HEK293 (cell line): ENCODE measurements around the gene PKNOX2.

ENCODE experiments used
- CTCF ChIA-PET: fragments of 350-600 bp; formaldehyde crosslinking; extraction: SDS; loops from one replicate; lab custom pipeline; 2021; ENCODE audit warnings: antibody characterized with exemption; lab: Yijun Ruan, JAX
- POLR2A ChIA-PET: fragments of 300-600 bp; formaldehyde crosslinking; extraction: SDS; loops from one replicate; lab custom pipeline; 2020; ENCODE audit warnings: antibody characterized with exemption, inconsistent platforms; lab: Yijun Ruan, JAX
- H3K27ac ChIP-seq: fragments of 200-500 bp; sonication (Bioruptor generic); 2 replicates; pipeline ENCODE4 v1.5.1; 2014; ENCODE audit warnings: low read depth, low read length, control low read depth, inconsistent platforms; ENCODE audit errors: extremely low read depth
- H3K36me3 ChIP-seq, 2 experiments: fragments of 200-500 bp in 1 of 2; sonication (Bioruptor generic) in 1 of 2; 1 replicate in 1 of 2; 2 replicates in 1 of 2; pipeline ENCODE4 v1.5.1; 2014 to 2017; ENCODE audit warnings: inconsistent platforms in 2 of 2, low read length in 2 of 2; ENCODE audit not compliant: control insufficient read depth in 2 of 2, insufficient read depth in 1 of 2
- H3K4me1 ChIP-seq: fragments of 200-500 bp; sonication (Bioruptor generic); 2 replicates; pipeline ENCODE4 v1.5.1; 2014; ENCODE audit warnings: mild to moderate bottlenecking, low read length, inconsistent platforms; ENCODE audit not compliant: control insufficient read depth, insufficient read depth
- H3K4me3 ChIP-seq: 2 replicates; pipeline ENCODE4 v1.5.1; 2011; ENCODE audit warnings: low read depth, mild to moderate bottlenecking, control low read depth, low read length, moderate library complexity
- H3K9me3 ChIP-seq: fragments of 200-500 bp; sonication (Bioruptor generic); 2 replicates; pipeline ENCODE4 v1.5.1; 2014; ENCODE audit warnings: low read depth, low read length, inconsistent platforms; ENCODE audit not compliant: control insufficient read depth, insufficient read depth
- GLI4 ChIP-seq: fragments of 450-650 bp; formaldehyde crosslinking; IDR thresholded peaks from 2 replicates; pipeline ENCODE4 v1.5.1; 2016; ENCODE audit warnings: missing biosample characterization, missing genetic modification characterization
- GLIS2 ChIP-seq: fragments of 450-650 bp; formaldehyde crosslinking; IDR thresholded peaks from 2 replicates; pipeline ENCODE4 v1.5.1; 2016; ENCODE audit warnings: missing biosample characterization, missing genetic modification characterization
- KLF17 ChIP-seq: fragments of 450-650 bp; formaldehyde crosslinking; IDR thresholded peaks from 2 replicates; pipeline ENCODE4 v1.5.1; 2016; ENCODE audit warnings: missing biosample characterization, missing genetic modification characterization
- MYNN ChIP-seq: fragments of 450-650 bp; formaldehyde crosslinking; IDR thresholded peaks from 2 replicates; pipeline ENCODE4 v1.5.1; 2016; ENCODE audit warnings: missing biosample characterization, missing genetic modification characterization, borderline replicate concordance
- REST ChIP-seq: fragments of 450-650 bp; formaldehyde crosslinking; IDR thresholded peaks from 2 replicates; pipeline ENCODE4 v1.5.1; 2016; ENCODE audit warnings: missing biosample characterization, missing genetic modification characterization
- YY1 ChIP-seq: fragments of 450-650 bp; formaldehyde crosslinking; IDR thresholded peaks from 2 replicates; pipeline ENCODE4 v1.5.1; 2018; ENCODE audit warnings: missing biosample characterization, missing genetic modification characterization
- ZFP37 ChIP-seq: fragments of 450-650 bp; formaldehyde crosslinking; IDR thresholded peaks from 2 replicates; pipeline ENCODE4 v1.5.1; 2016; ENCODE audit warnings: missing biosample characterization, missing genetic modification characterization
- ZFP41 ChIP-seq: fragments of 450-650 bp; formaldehyde crosslinking; IDR thresholded peaks from 2 replicates; pipeline ENCODE4 v1.5.1; 2016; ENCODE audit warnings: missing biosample characterization, missing genetic modification characterization, borderline replicate concordance
- ZIC2 ChIP-seq: fragments of 450-650 bp; formaldehyde crosslinking; IDR thresholded peaks from 2 replicates; pipeline ENCODE4 v1.5.1; 2016; ENCODE audit warnings: missing biosample characterization, missing genetic modification characterization
- ZNF18 ChIP-seq: fragments of 450-650 bp; formaldehyde crosslinking; IDR thresholded peaks from 2 replicates; pipeline ENCODE4 v1.5.1; 2016; ENCODE audit warnings: missing biosample characterization, missing genetic modification characterization
- ZNF221 ChIP-seq: fragments of 450-650 bp; formaldehyde crosslinking; IDR thresholded peaks from 2 replicates; pipeline ENCODE4 v1.5.1; 2017; ENCODE audit warnings: missing biosample characterization, missing genetic modification characterization, borderline replicate concordance
- ZNF302 ChIP-seq: fragments of 450-650 bp; formaldehyde crosslinking; IDR thresholded peaks from 2 replicates; pipeline ENCODE4 v1.5.1; 2016; ENCODE audit warnings: missing biosample characterization, missing genetic modification characterization, low read depth
- ZNF398 ChIP-seq: fragments of 450-650 bp; formaldehyde crosslinking; IDR thresholded peaks from 2 replicates; pipeline ENCODE4 v1.5.1; 2017; ENCODE audit warnings: missing biosample characterization, missing genetic modification characterization
- ZNF426 ChIP-seq: fragments of 450-650 bp; formaldehyde crosslinking; IDR thresholded peaks from 2 replicates; pipeline ENCODE4 v1.5.1; 2017; ENCODE audit warnings: missing biosample characterization, missing genetic modification characterization, mild to moderate bottlenecking, inconsistent platforms, moderate library complexity
- ZNF626 ChIP-seq: fragments of 450-650 bp; sonication (Bioruptor Pico); formaldehyde crosslinking; IDR thresholded peaks from 2 replicates; pipeline ENCODE4 v1.5.1; 2018; ENCODE audit warnings: missing biosample characterization, missing genetic modification characterization, inconsistent platforms
- ZNF747 ChIP-seq: fragments of 450-650 bp; formaldehyde crosslinking; IDR thresholded peaks from 2 replicates; pipeline ENCODE4 v1.5.1; 2016; ENCODE audit warnings: missing biosample characterization, missing genetic modification characterization
- ZSCAN18 ChIP-seq: fragments of 450-650 bp; formaldehyde crosslinking; IDR thresholded peaks from 2 replicates; pipeline ENCODE4 v1.5.1; 2016; ENCODE audit warnings: missing biosample characterization, missing genetic modification characterization

Gene PKNOX2

GRCh38 chr11:125174686-125175085, 10.1 kb downstream of the PKNOX2 start:
- CTCF ChIA-PET: interaction anchor here (0.5 to 1.4 kb wide), 2 partner anchors 154 to 172 kb away, joined by 3 to 5 read pairs; no protein-coding TSS in a partner anchor

More at GRCh38 chr11:125174686-125175085, 10.1 kb downstream of the PKNOX2 start:
- TF ChIP-seq ZFP37 (no peak), ZNF426 (tag by site-specific recombination) (no peak), ZNF398 (no peak), YY1 (tag by site-specific recombination) (no peak), ZNF626 (tag by site-specific recombination) (no peak), MYNN (no peak), ZNF747 (tag by site-specific recombination) (no peak), ZNF18 (tag by site-specific recombination) (no peak), GLIS2 (tag by site-specific recombination) (no peak), KLF17 (no peak), REST (tag by site-specific recombination) (no peak), ZNF302 (tag by site-specific recombination) (no peak), ZNF221 (tag by site-specific recombination) (no peak), ZFP41 (no peak), ZIC2 (no peak), ZSCAN18 (tag by site-specific recombination) (no peak), GLI4 (tag by site-specific recombination) (no peak)
- TF ChIP-seq, all 188 proteins: peak for 0
- Histone ChIP-seq H3K36me3 (no peaks in the 10 kb centered on the region), H3K4me1 (peaks cover 11% of the 10 kb centered on the region), H3K27ac (no peak overlapping the region), H3K9me3 (no peaks in the 10 kb centered on the region), H3K4me3 (no peak overlapping the region)
- POLR2A ChIA-PET: interaction anchor here (1.0 kb wide), 1 partner anchor 64 kb away, joined by 3 read pairs; the partner anchor contains the start of gene TMEM218
